Left ventricle myocardium inferior (tissue), 1 donor: ENCODE results near the gene VWCE. TPM values are rescaled to one million over a fixed set of nuclear protein-coding genes. Genes with fewer than 3 reads are reported as not detected.
A peak's percentile ranks its signal among the peaks of the same experiment; 100 is the strongest.

Source experiments
- DNase-seq: peaks from one replicate; pipeline ENCODE4 v3.0.0-alpha.2; 2020
- H3K27ac ChIP-seq: fragments of 200-600 bp; replicated peaks from 2 replicates; pipeline ENCODE4 v1.8.0; 2021
- H3K27me3 ChIP-seq: fragments of 200-600 bp; 2 replicates; pipeline ENCODE4 v1.8.0; 2021; ENCODE audit warnings: low read depth
- H3K36me3 ChIP-seq: fragments of 200-600 bp; 2 replicates; pipeline ENCODE4 v1.8.0; 2021
- H3K4me1 ChIP-seq: fragments of 200-600 bp; 2 replicates; pipeline ENCODE4 v1.8.0; 2021
- H3K4me3 ChIP-seq: fragments of 200-600 bp; 2 replicates; pipeline ENCODE4 v1.8.0; 2021; ENCODE audit warnings: mild to moderate bottlenecking, moderate library complexity
- H3K9me3 ChIP-seq: fragments of 200-600 bp; replicated peaks from 2 replicates; pipeline ENCODE4 v1.8.0; 2021
- intact Hi-C: fragments of 100-400 bp; cut with micrococcal nuclease; formaldehyde crosslinking; loops from one replicate; pipeline ENCODE4 v1.11.0; 2022
- total RNA-seq: library from RNA; stranded (reverse); fragmentation: NEBNext Ultra II Directional; extraction: Animal tissue kit (Norgen Biotek cat#: 25700); gene quantifications from one replicate; pipeline ENCODE4 v1.2.1, GENCODE V29; 2021
- TF ChIP-seq, protein P1 (sequence below): fragments of 200-600 bp; IDR thresholded peaks from 2 replicates; pipeline ENCODE4 v1.8.0; 2021; ENCODE audit warnings: antibody characterized with exemption, mild to moderate bottlenecking, borderline replicate concordance
- donor health status: DM: no; HTN: yes; CAD: no; lungs with severe emphysema.

The VWCE gene
- total RNA-seq, 1 donor from 2014 or later: 0.77 TPM

DNA sequence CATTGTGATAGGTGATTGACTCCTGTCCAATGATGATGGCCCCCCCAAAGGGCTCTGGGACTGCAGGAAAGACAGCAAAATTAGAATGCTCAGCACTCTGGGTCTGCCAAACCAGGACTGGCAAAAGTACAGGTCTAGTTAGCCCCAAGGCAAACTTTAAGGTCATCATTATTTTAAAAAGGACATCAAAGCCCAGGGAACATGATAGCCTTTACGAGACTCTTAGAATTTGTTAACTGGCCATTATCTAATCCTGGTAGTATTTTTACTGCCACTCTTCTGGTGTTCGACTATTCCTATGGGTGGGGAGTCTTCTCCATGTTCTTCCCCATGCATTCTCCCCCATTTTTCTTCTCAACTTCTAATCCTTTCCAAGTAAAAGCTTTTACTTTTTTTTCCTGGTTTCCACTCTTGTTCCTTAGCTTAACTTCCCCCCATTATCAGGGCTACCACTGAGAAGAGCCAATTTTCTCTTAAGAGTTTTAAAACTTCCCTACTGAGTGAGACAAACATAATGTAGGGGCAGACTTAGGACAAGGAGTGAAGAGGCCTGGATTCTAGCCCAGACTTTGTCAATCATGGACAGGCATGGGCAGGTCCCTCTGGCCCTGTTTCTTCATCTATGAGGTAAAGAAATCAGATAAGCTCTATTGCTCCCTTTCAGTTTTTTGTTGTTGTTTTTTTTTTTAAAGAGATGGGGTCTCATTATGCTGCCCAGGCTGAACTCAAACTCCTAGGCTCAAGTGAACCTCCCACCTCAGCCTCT is 30.7 kb upstream of the VWCE start:
- Histone ChIP-seq H3K36me3 (peaks cover 90% of the 10 kb centered on the region), H3K4me1 (peaks cover 64% of the 10 kb centered on the region), H3K27ac (peak overlapping the region; percentile 55), H3K9me3 (no peaks in the 10 kb centered on the region), H3K4me3 (no peak overlapping the region), H3K27me3 (no peaks in the 10 kb centered on the region)
- no peak for DNase-seq
- TF ChIP-seq, protein P1, sequence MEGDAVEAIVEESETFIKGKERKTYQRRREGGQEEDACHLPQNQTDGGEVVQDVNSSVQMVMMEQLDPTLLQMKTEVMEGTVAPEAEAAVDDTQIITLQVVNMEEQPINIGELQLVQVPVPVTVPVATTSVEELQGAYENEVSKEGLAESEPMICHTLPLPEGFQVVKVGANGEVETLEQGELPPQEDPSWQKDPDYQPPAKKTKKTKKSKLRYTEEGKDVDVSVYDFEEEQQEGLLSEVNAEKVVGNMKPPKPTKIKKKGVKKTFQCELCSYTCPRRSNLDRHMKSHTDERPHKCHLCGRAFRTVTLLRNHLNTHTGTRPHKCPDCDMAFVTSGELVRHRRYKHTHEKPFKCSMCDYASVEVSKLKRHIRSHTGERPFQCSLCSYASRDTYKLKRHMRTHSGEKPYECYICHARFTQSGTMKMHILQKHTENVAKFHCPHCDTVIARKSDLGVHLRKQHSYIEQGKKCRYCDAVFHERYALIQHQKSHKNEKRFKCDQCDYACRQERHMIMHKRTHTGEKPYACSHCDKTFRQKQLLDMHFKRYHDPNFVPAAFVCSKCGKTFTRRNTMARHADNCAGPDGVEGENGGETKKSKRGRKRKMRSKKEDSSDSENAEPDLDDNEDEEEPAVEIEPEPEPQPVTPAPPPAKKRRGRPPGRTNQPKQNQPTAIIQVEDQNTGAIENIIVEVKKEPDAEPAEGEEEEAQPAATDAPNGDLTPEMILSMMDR: no peak
- intact Hi-C loops: no loop called here

- Histone ChIP-seq H3K36me3 (peaks cover 97% of the 10 kb centered on the region), H3K9me3 (no peaks in the 10 kb centered on the region), H3K4me3 (no peak overlapping the region), H3K27ac (no peak overlapping the region), H3K4me1 (no peaks in the 10 kb centered on the region), H3K27me3 (no peaks in the 10 kb centered on the region)
- TF ChIP-seq, protein P1: no peak
- DNase-seq: no peak
- intact Hi-C loops: no loop called here
These were observed 20.1 kb upstream of the VWCE start for GRCh38 chr11:61315260-61315659.

DNA sequence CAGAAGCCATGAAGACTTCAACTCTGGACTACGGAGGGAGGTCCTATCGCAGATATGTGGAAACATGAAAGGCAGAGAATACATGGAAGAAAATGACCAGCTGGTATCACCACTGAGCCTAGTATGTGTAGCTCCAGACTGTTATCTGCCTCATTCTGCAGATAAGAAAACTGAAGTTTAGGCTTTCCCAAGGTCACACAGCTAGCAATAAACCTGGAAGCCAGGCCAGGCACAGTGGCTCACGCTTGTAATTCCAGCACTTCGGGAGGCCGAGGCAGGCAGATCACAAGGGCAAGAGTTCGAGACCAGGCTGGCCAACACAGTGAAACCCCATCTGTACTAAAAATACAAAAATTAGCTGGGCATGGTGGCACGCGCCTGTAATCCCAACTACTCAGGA is 15.6 kb upstream of the VWCE start:
- H3K27ac ChIP-seq: no peak overlapping the region
- TF ChIP-seq, protein P1: no peak
- intact Hi-C loops: no loop called here
- no peaks in the 10 kb centered on the region for H3K4me1 ChIP-seq
- H3K9me3 ChIP-seq: no peaks in the 10 kb centered on the region
- H3K4me3 ChIP-seq: no peak overlapping the region
- no peaks in the 10 kb centered on the region for H3K27me3 ChIP-seq
- peaks cover 100% of the 10 kb centered on the region for H3K36me3 ChIP-seq
- no peak for DNase-seq

GRCh38 chr11:61309739-61310138 is 14.6 kb upstream of the VWCE start:
- H3K27ac ChIP-seq: no peak overlapping the region
- H3K27me3 ChIP-seq: no peaks in the 10 kb centered on the region
- H3K9me3 ChIP-seq: no peaks in the 10 kb centered on the region
- TF ChIP-seq, protein P1: no peak
- no peak overlapping the region for H3K4me3 ChIP-seq
- DNase-seq: no peak
- intact Hi-C loops: no loop called here
- peaks cover 100% of the 10 kb centered on the region for H3K36me3 ChIP-seq
- H3K4me1 ChIP-seq: no peaks in the 10 kb centered on the region

DNA sequence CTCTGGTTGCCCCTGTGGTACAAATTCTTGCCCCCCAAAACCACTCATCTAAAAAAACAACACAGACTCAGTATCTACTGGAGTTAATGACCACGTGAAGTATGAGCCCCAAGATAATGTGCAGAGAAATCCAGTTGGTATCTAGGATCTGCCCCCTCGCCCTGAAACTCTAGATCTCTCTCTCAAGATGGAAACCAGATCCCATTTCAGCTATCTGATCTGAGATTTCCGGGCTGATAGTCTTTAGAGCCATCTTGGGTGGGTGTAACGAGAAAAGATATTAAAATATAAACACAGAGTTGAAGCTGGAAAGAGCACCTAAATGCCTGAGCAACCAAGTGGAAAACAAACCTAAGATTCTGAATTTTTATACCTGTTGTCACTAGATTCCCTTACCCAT is 14.0 kb upstream of the VWCE start:
- intact Hi-C loops: no loop called here

More for the DNA sequence above, 14.0 kb upstream of the VWCE start:
- no peaks in the 10 kb centered on the region for H3K27me3 ChIP-seq
- TF ChIP-seq, protein P1: no peak
- no peak overlapping the region for H3K27ac ChIP-seq
- DNase-seq: no peak
- H3K9me3 ChIP-seq: no peaks in the 10 kb centered on the region
- no peaks in the 10 kb centered on the region for H3K4me1 ChIP-seq
- no peak overlapping the region for H3K4me3 ChIP-seq
- H3K36me3 ChIP-seq: peaks cover 100% of the 10 kb centered on the region
